B cell (primary cell): Measurements from ENCODE around the gene CACNA1G. TPM values are rescaled to one million over a fixed set of nuclear protein-coding genes. Genes with fewer than 3 reads are reported as not detected.

ENCODE experiments used
- ATAC-seq: fragments of 200-7000 bp; cut with Tn5 transposase; one replicate; pipeline ENCODE4 v1.10.0; 2021; ENCODE audit warnings: low read depth, mild to moderate bottlenecking, moderate number of reproducible peaks, moderate library complexity
- CTCF ChIA-PET: fragments of 350-600 bp; sonication (Branson Sonifier 250); formaldehyde crosslinking; loops from one replicate; lab custom pipeline; 2021; ENCODE audit warnings: antibody characterized with exemption, inconsistent platforms; lab: Charles Lee
- POLR2A ChIA-PET: fragments of 350-600 bp; sonication (Branson Sonifier 250); formaldehyde crosslinking; loops from one replicate; lab custom pipeline; 2021; ENCODE audit warnings: antibody characterized with exemption; lab: Charles Lee
- DNase-seq: peaks from one replicate; pipeline ENCODE4 v3.0.0; 2013
- H2AFZ ChIP-seq: 2 replicates; pipeline ENCODE4 v1.6.1; 2012; ENCODE audit warnings: mild to moderate bottlenecking, low read depth, low read length; ENCODE audit not compliant: insufficient read depth, poor library complexity, severe bottlenecking
- H3K27ac ChIP-seq, 2 donors: 1 replicate in 1 of 2; 2 replicates in 1 of 2; pipeline ENCODE4 v1.5.1; 2012 to 2013; ENCODE audit warnings: low read length in 2 of 2, mild to moderate bottlenecking in 2 of 2, moderate library complexity in 1 of 2
- H3K27me3 ChIP-seq, 4 experiments: fragments of 200-600 bp in 1 of 4; sonication (generic) in 1 of 4; replicated peaks in 1 of 4; 1 replicate in 2 of 4; 2 replicates in 2 of 4; pipeline versions ENCODE4 v1.6.1 to v1.7.0; 2013 to 2016; ENCODE audit warnings: low read length in 3 of 4, mild to moderate bottlenecking in 2 of 4, mixed read lengths in 1 of 4, moderate library complexity in 1 of 4; ENCODE audit not compliant: insufficient read depth in 4 of 4, control insufficient read depth in 3 of 4; ENCODE audit errors: control extremely low read depth in 1 of 4
- H3K36me3 ChIP-seq, 2 experiments: replicated peaks in 1 of 2; 1 replicate in 1 of 2; 2 replicates in 1 of 2; pipeline versions ENCODE4 v1.6.1 to v1.7.1; 2013; ENCODE audit warnings: low read length in 1 of 2; ENCODE audit not compliant: insufficient read depth in 2 of 2, control insufficient read depth in 1 of 2; ENCODE audit errors: control extremely low read depth in 1 of 2, extremely low read depth in 1 of 2
- H3K4me1 ChIP-seq, 2 donors: fragments of 200-600 bp in 1 of 2; sonication (generic) in 1 of 2; 1 replicate in 1 of 2; 2 replicates in 1 of 2; pipeline versions ENCODE4 v1.5.1 to v1.6.1; 2013 to 2017; ENCODE audit warnings: low read length in 2 of 2; ENCODE audit not compliant: control insufficient read depth in 2 of 2, insufficient read depth in 2 of 2
- H3K4me2 ChIP-seq: replicated peaks from 2 replicates; pipeline ENCODE3; 2012; ENCODE audit warnings: mild to moderate bottlenecking, low read depth, low read length; ENCODE audit not compliant: poor library complexity, severe bottlenecking
- H3K4me3 ChIP-seq, 5 experiments: fragments of 200-600 bp in 1 of 5; sonication (generic) in 1 of 5; 1 replicate in 3 of 5; 2 replicates in 2 of 5; pipeline versions ENCODE4 v1.5.1 to v1.7.0; 2011 to 2016; ENCODE audit warnings: low read length in 4 of 5, mild to moderate bottlenecking in 4 of 5, low read depth in 2 of 5, control low read depth in 1 of 5, moderate library complexity in 1 of 5; ENCODE audit not compliant: insufficient read depth in 1 of 5; ENCODE audit errors: control extremely low read depth in 1 of 5, extremely low read depth in 1 of 5
- H3K79me2 ChIP-seq: fragments of 200-600 bp; sonication (generic); one replicate; pipeline ENCODE4 v1.6.0; 2016; ENCODE audit warnings: low read length; ENCODE audit not compliant: control insufficient read depth, insufficient read depth
- H3K9ac ChIP-seq: fragments of 200-600 bp; sonication (generic); 2 replicates; pipeline ENCODE4 v1.6.1; 2017; ENCODE audit warnings: mild to moderate bottlenecking, low read length, moderate library complexity
- H3K9me3 ChIP-seq, 3 donors: one replicate each; pipeline versions ENCODE4 v1.6.1 to v1.7.1; 2013; ENCODE audit warnings: low read length in 2 of 3; ENCODE audit not compliant: control insufficient read depth in 2 of 3, insufficient read depth in 1 of 3; ENCODE audit errors: control extremely low read depth in 1 of 3
- H4K20me1 ChIP-seq: 2 replicates; pipeline ENCODE4 v1.6.0; 2012; ENCODE audit warnings: mild to moderate bottlenecking, low read length; ENCODE audit not compliant: insufficient read depth, control insufficient read depth, poor library complexity, severe bottlenecking
- H3K27ac Mint-ChIP-seq: one replicate; pipeline ENCODE4 v1.8.0; 2021; ENCODE audit warnings: mixed read lengths
- H3K27me3 Mint-ChIP-seq: one replicate; pipeline ENCODE4 v1.8.0; 2021; ENCODE audit warnings: mixed read lengths
- H3K4me1 Mint-ChIP-seq: one replicate; pipeline ENCODE4 v1.8.0; 2021; ENCODE audit warnings: mixed read lengths
- H3K4me3 Mint-ChIP-seq: one replicate; pipeline ENCODE4 v1.8.0; 2021; ENCODE audit warnings: mixed read lengths
- H3K9me3 Mint-ChIP-seq: one replicate; pipeline ENCODE4 v1.8.0; 2022; ENCODE audit warnings: mixed read lengths; ENCODE audit not compliant: insufficient read depth
- CTCF ChIP-seq: fragments of 200-600 bp; IDR thresholded peaks from one replicate; pipeline ENCODE4 v1.8.0; 2022; ENCODE audit warnings: antibody characterized with exemption, mild to moderate bottlenecking
- EZH2 ChIP-seq: IDR thresholded peaks from 2 replicates; pipeline ENCODE4 v1.6.1; 2012; ENCODE audit warnings: borderline replicate concordance, low read depth, mild to moderate bottlenecking, moderate library complexity, low read length; ENCODE audit not compliant: insufficient read depth, poor library complexity, severe bottlenecking
- WGBS: methylation state at CpG from one replicate; pipeline ENCODE4 v1.1.5; 2013; ENCODE audit warnings: missing lambda C conversion rate; ENCODE audit not compliant: insufficient coverage; 5-methylcytosine and 5-hydroxymethylcytosine counted together
- intact Hi-C: fragments of 100-400 bp; cut with micrococcal nuclease; formaldehyde crosslinking; loops from one replicate; pipeline ENCODE4 v1.10.0; 2022
- polyA plus RNA-seq: library from polyadenylated mRNA; depleted of rRNA; stranded (reverse); fragments of >200 nt; gene quantifications from 2 replicates; pipeline ENCODE4 v1.2.3, GENCODE V29; 2012
- total RNA-seq, 2 donors: library from RNA; stranded (reverse); fragments of 120-200 nt in 1 of 2; gene quantifications; 1 replicate in 1 of 2; 2 replicates in 1 of 2; pipeline versions ENCODE4 v1.2.3 to v1.2.4, GENCODE V29; 2013 to 2022

Gene CACNA1G
- total and polyA plus RNA-seq, 2 donors (not counting 1 experiment from before 2014, with no cell fraction given), result 0.12 TPM; not detected in 1

GRCh38 chr17:50661348-50661747 lies 100.8 kb downstream of the CACNA1G start:
- Histone ChIP-seq H3K4me3 (no peak overlapping the region), H3K36me3 (no peaks in the 10 kb centered on the region), H3K9ac (no peak overlapping the region), H2AFZ (no peak overlapping the region), H3K4me2 (no peak overlapping the region), H3K27me3 (peaks cover 0 to 4% (median 0%) of the 10 kb centered on the region in 4 experiments), H3K79me2 (no peaks in the 10 kb centered on the region), H3K27ac (no peak overlapping the region), H3K9me3 (no peaks in the 10 kb centered on the region), H4K20me1 (no peaks in the 10 kb centered on the region), H3K4me1 (no peaks in the 10 kb centered on the region)
- ATAC-seq, result no peak
- whole genome bisulfite sequencing, result 72% methylated on average over 2 of the region's 5 CpGs
- Mint-ChIP-seq H3K4me1 (no peaks in the 10 kb centered on the region), H3K9me3 (no peaks in the 10 kb centered on the region), H3K27ac (no peak overlapping the region), H3K27me3 (peaks cover 12% of the 10 kb centered on the region), H3K4me3 (no peak overlapping the region)
- ChIA-PET CTCF (interaction anchor here (0.7 kb wide), 1 partner anchor 31 kb away, joined by 3 read pairs; no protein-coding TSS in a partner anchor), POLR2A (no interaction called here)
- DNase-seq, result no peak
- TF ChIP-seq CTCF (no peak), EZH2 (no peak)
- intact Hi-C loops, result no loop called here

GRCh38 chr17:50661795-50662391 lies 101.4 kb downstream of the CACNA1G start:
- H3K4me2 ChIP-seq, result no peak overlapping the region
- no peak overlapping the region for H3K4me3 Mint-ChIP-seq
- H3K4me1 Mint-ChIP-seq, result no peaks in the 10 kb centered on the region
- CTCF ChIA-PET, result interaction anchor here (0.7 kb wide), 1 partner anchor 31 kb away, joined by 3 read pairs; no protein-coding TSS in a partner anchor
- H3K36me3 ChIP-seq, result no peaks in the 10 kb centered on the region
- H3K27me3 ChIP-seq, result peaks cover 0 to 4% (median 0%) of the 10 kb centered on the region in 4 experiments
- no peak overlapping the region for H3K27ac Mint-ChIP-seq
- no peak overlapping the region for H3K9ac ChIP-seq
- no peak for TF ChIP-seq EZH2
- no peak overlapping the region for H2AFZ ChIP-seq
- no peaks in the 10 kb centered on the region for H3K9me3 Mint-ChIP-seq
- intact Hi-C loops, result no loop called here
- H4K20me1 ChIP-seq, result no peaks in the 10 kb centered on the region
- H3K4me3 ChIP-seq, result no peak overlapping the region
- H3K27ac ChIP-seq, result no peak overlapping the region
- ATAC-seq, result no peak
- no peaks in the 10 kb centered on the region for H3K79me2 ChIP-seq
- peaks cover 15% of the 10 kb centered on the region for H3K27me3 Mint-ChIP-seq
- POLR2A ChIA-PET, result no interaction called here
- H3K9me3 ChIP-seq, result no peaks in the 10 kb centered on the region
- 39% methylated on average over 9 of the region's 9 CpGs for WGBS
- no peaks in the 10 kb centered on the region for H3K4me1 ChIP-seq
- DNase-seq, result no peak
